Neutrophil (primary cell): ENCODE measurements around the gene HPS3.

ENCODE experiments used
- H3K27ac ChIP-seq: fragments of 200-600 bp; sonication (generic); 2 replicates; pipeline ENCODE4 v1.5.1; 2016; ENCODE audit warnings: mild to moderate bottlenecking, moderate library complexity
- H3K27me3 ChIP-seq: fragments of 200-600 bp; sonication (generic); 2 replicates; pipeline ENCODE4 v1.6.0; 2016; ENCODE audit warnings: mild to moderate bottlenecking
- H3K36me3 ChIP-seq: fragments of 200-600 bp; sonication (generic); 2 replicates; pipeline ENCODE4 v1.5.1; 2017
- H3K4me1 ChIP-seq, 2 experiments: fragments of 200-600 bp in 1 of 2; sonication (generic) in 1 of 2; 1 replicate in 1 of 2; 2 replicates in 1 of 2; pipeline versions ENCODE4 v1.5.1 to v1.6.1; 2013 to 2016; ENCODE audit warnings: low read depth in 1 of 2, low read length in 1 of 2, mild to moderate bottlenecking in 1 of 2, moderate library complexity in 1 of 2; ENCODE audit not compliant: control insufficient read depth in 1 of 2, insufficient read depth in 1 of 2
- H3K4me3 ChIP-seq, 2 experiments: fragments of 200-600 bp in 1 of 2; sonication (generic) in 1 of 2; 1 replicate in 1 of 2; 2 replicates in 1 of 2; pipeline ENCODE4 v1.5.1; 2013 to 2016; ENCODE audit warnings: low read depth in 1 of 2, low read length in 1 of 2, mild to moderate bottlenecking in 1 of 2, moderate library complexity in 1 of 2
- H3K9me3 ChIP-seq: fragments of 200-600 bp; sonication (generic); 2 replicates; pipeline ENCODE4 v1.5.1; 2016
- TF ChIP-seq, protein P1 (sequence below): fragments of 200-600 bp; sonication (generic); IDR thresholded peaks from 2 replicates; pipeline ENCODE4 v1.5.1; 2016; ENCODE audit warnings: antibody characterized with exemption

HPS3 gene

DNA sequence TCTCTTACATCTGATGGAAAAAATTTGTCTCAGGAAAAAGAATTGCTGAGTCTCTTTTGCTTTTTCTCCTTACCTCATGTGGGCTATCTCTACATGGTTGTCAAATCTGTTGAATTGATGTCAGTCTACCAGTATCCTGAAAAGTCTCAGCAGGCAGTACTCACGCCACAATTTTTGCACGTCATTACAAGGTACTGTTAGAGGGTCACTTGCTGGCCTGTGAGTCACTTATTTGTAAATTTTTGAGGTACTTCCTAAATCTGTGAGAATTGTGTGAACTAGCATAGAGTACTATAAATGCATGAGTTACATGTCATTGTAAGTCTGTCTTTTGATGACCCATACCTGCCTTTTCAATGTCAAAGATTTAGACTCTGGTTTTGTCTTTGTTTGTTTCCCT, 15.9 kb downstream of the HPS3 start:
- no peaks in the 10 kb centered on the region for H3K9me3 ChIP-seq
- no peaks in the 10 kb centered on the region for H3K27me3 ChIP-seq
- H3K4me1 ChIP-seq = peaks cover 10 to 17% of the 10 kb centered on the region in 2 experiments
- no peak overlapping the region for H3K4me3 ChIP-seq
- peaks cover 44% of the 10 kb centered on the region for H3K36me3 ChIP-seq
- H3K27ac ChIP-seq = peak overlapping the region; percentile 75
- TF ChIP-seq, protein P1, sequence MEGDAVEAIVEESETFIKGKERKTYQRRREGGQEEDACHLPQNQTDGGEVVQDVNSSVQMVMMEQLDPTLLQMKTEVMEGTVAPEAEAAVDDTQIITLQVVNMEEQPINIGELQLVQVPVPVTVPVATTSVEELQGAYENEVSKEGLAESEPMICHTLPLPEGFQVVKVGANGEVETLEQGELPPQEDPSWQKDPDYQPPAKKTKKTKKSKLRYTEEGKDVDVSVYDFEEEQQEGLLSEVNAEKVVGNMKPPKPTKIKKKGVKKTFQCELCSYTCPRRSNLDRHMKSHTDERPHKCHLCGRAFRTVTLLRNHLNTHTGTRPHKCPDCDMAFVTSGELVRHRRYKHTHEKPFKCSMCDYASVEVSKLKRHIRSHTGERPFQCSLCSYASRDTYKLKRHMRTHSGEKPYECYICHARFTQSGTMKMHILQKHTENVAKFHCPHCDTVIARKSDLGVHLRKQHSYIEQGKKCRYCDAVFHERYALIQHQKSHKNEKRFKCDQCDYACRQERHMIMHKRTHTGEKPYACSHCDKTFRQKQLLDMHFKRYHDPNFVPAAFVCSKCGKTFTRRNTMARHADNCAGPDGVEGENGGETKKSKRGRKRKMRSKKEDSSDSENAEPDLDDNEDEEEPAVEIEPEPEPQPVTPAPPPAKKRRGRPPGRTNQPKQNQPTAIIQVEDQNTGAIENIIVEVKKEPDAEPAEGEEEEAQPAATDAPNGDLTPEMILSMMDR = no peak

DNA sequence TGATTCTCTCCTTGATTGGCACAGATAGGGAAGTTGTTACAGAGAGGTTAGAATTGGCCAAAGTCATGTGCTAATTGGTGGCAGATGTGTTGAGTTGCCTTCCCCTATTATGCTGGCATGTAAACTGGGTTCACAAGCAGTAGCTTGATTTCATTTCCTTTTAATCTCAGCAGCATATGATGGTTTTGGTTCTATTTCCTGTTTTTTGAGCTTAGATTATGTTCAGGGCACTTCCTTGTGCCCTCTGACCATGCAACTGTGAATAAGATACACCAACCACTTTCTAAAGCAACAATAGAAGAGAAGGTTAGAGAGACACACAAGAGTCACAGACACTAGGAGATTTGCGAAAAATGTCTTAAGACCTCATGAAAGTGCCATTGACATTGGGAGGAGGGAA, 16.5 kb downstream of the HPS3 start:
- H3K4me3 ChIP-seq = no peak overlapping the region
- peak overlapping the region; percentile 75 for H3K27ac ChIP-seq
- peaks cover 50% of the 10 kb centered on the region for H3K36me3 ChIP-seq

DNA sequence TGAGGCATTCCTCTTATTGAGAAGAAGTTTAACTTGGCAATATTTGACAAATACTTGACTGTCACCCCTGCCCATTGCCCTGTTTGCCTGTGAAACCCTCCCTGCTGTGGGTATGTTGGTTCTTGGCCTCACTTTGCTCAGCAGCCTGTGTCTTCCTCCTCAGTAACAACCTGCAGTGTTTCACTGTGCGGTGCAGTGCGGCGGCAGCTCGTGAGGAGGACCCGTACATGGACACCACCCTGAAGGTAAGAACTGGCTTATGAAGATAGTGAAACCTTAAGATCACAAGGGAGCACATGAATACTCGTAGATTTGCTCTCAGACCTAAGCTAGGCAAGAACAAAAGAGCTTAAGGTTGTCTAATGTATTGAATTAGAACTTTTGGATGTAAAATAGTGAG, 21.0 kb downstream of the HPS3 start:
- H3K27me3 ChIP-seq = no peaks in the 10 kb centered on the region
- TF ChIP-seq, protein P1 = no peak
- peaks cover 55% of the 10 kb centered on the region for H3K36me3 ChIP-seq
- no peak overlapping the region for H3K4me3 ChIP-seq
- no peaks in the 10 kb centered on the region for H3K9me3 ChIP-seq
- no peak overlapping the region for H3K27ac ChIP-seq
- H3K4me1 ChIP-seq = peaks cover 18 to 22% of the 10 kb centered on the region in 2 experiments

More for the DNA sequence above, 16.5 kb downstream of the HPS3 start:
- Histone ChIP-seq H3K4me1 (peaks cover 10 to 17% of the 10 kb centered on the region in 2 experiments), H3K9me3 (no peaks in the 10 kb centered on the region), H3K27me3 (no peaks in the 10 kb centered on the region)
- TF ChIP-seq, protein P1 = no peak

DNA sequence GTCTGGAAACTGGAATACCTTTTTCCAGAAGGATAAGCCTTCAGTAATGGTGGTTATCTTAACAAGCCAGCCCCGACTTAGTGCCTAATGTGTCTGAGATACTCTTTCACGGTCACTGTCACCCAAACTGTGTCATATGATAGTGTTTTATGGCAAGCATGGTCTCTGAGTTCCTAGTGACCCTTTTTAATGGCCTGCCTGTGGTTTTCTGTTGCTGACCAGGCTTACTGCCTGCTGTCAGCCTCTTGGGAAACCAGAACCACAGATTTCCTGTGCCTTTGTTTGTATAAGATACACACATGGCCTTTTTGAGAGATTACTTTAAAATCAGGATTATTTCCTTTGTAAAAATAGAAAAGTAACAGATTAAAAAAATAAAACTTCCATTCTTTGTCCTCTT, 22.4 kb downstream of the HPS3 start:
- peaks cover 10% of the 10 kb centered on the region in 2 experiments for H3K4me1 ChIP-seq
- H3K9me3 ChIP-seq = no peaks in the 10 kb centered on the region
- TF ChIP-seq, protein P1 = no peak
- H3K36me3 ChIP-seq = peaks cover 69% of the 10 kb centered on the region
- H3K27me3 ChIP-seq = no peaks in the 10 kb centered on the region
- no peak overlapping the region for H3K4me3 ChIP-seq
- no peak overlapping the region for H3K27ac ChIP-seq

DNA sequence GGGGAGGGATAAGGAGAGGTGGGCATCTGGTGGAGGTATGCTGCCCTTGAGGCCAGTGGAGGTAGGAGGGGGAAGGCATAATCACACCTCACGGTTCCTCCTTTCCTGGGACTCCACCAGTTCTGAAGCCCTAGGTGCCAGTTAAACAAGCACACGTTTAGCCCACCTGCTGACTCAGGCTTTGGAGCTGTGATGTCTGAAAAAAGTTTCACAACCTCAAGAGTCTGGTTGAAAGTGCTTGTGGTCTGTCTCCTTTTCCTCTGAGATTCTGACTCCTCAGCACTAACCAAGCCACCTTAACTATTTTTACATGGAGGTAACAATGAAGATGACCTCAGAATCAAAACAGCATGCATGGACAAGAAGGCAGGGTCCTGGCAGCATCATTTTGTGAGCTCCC, 23.0 kb downstream of the HPS3 start:
- TF ChIP-seq, protein P1 = no peak
- Histone ChIP-seq H3K4me1 (peaks cover 10% of the 10 kb centered on the region in 2 experiments), H3K36me3 (peaks cover 74% of the 10 kb centered on the region), H3K9me3 (no peaks in the 10 kb centered on the region), H3K27ac (no peak overlapping the region), H3K27me3 (no peaks in the 10 kb centered on the region), H3K4me3 (no peak overlapping the region)

DNA sequence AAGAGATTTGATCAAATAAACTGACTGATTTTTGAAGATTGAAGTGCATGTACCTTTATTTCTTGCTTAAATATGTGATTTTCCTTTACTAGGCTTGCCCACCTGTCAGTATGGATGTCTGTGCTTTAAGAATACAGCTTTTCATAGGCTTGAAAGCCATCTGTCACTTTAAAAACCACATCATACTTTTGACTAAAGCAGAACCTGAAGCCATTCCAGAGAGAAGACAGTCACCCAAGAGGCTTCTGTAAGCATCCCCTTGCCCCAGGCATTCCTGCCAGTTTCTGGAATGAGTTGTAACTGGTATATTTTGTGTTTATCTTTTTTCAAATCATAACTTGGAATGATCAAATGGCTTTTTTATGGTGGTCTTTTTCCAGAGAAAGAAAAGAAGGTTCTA, 24.0 kb downstream of the HPS3 start:
- Histone ChIP-seq H3K9me3 (no peaks in the 10 kb centered on the region), H3K36me3 (peaks cover 77% of the 10 kb centered on the region), H3K27me3 (no peaks in the 10 kb centered on the region), H3K4me3 (no peak overlapping the region), H3K27ac (no peak overlapping the region), H3K4me1 (peaks cover 10% of the 10 kb centered on the region in 2 experiments)
- TF ChIP-seq, protein P1 = no peak
